ENCODE results near the gene DPYSL5. TPM values are rescaled to one million over a fixed set of nuclear protein-coding genes. Genes with fewer than 3 reads are reported as not detected.

The DPYSL5 gene
- total and polyA plus RNA-seq, 2 donors (not counting 1 experiment from before 2014, with no cell fraction given) = not detected

- intact Hi-C loops (cut with micrococcal nuclease) = no loop called here
- TF ChIP-seq, protein P1, sequence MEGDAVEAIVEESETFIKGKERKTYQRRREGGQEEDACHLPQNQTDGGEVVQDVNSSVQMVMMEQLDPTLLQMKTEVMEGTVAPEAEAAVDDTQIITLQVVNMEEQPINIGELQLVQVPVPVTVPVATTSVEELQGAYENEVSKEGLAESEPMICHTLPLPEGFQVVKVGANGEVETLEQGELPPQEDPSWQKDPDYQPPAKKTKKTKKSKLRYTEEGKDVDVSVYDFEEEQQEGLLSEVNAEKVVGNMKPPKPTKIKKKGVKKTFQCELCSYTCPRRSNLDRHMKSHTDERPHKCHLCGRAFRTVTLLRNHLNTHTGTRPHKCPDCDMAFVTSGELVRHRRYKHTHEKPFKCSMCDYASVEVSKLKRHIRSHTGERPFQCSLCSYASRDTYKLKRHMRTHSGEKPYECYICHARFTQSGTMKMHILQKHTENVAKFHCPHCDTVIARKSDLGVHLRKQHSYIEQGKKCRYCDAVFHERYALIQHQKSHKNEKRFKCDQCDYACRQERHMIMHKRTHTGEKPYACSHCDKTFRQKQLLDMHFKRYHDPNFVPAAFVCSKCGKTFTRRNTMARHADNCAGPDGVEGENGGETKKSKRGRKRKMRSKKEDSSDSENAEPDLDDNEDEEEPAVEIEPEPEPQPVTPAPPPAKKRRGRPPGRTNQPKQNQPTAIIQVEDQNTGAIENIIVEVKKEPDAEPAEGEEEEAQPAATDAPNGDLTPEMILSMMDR (IDR thresholded peaks at IDR 0.05) = no peak
- no peak for TF ChIP-seq EZH2 (IDR thresholded peaks at IDR 0.05; ENCODE audit: borderline replicate concordance, insufficient read depth, low read depth, low read length, poor library complexity, severe bottlenecking)
- Histone ChIP-seq H3K9ac (ENCODE audit: low read length) (no peak overlapping the region), H3K9me3 (ENCODE audit: control extremely low read depth in 1 of 3, control insufficient read depth in 2 of 3, insufficient read depth in 1 of 3, low read length in 2 of 3) (no peaks in the 10 kb centered on the region), H2AFZ (ENCODE audit: insufficient read depth, low read depth, low read length, poor library complexity, severe bottlenecking) (no peak overlapping the region), H4K20me1 (ENCODE audit: control insufficient read depth, insufficient read depth, low read length, poor library complexity, severe bottlenecking) (no peaks in the 10 kb centered on the region), H3K27me3 (replicated peaks in 1 of 4; ENCODE audit: control extremely low read depth in 1 of 4, control insufficient read depth in 3 of 4, insufficient read depth in 4 of 4, low read length in 3 of 4) (peaks cover 0 to 7% (median 0%) of the 10 kb centered on the region in 4 experiments), H3K4me3 (ENCODE audit: control extremely low read depth in 1 of 5, extremely low read depth in 1 of 5, insufficient read depth in 1 of 5, low read depth in 2 of 5, low read length in 4 of 5) (no peak overlapping the region), H3K79me2 (ENCODE audit: control insufficient read depth, insufficient read depth, low read length) (no peaks in the 10 kb centered on the region), H3K4me1 (ENCODE audit: control insufficient read depth in 2 of 2, insufficient read depth in 2 of 2, low read length in 2 of 2) (no peaks in the 10 kb centered on the region), H3K4me2 (replicated peaks; ENCODE audit: low read depth, low read length, poor library complexity, severe bottlenecking) (no peak overlapping the region), H3K36me3 (replicated peaks in 1 of 2; ENCODE audit: control extremely low read depth in 1 of 2, control insufficient read depth in 1 of 2, extremely low read depth in 1 of 2, insufficient read depth in 2 of 2, low read length in 1 of 2) (no peaks in the 10 kb centered on the region), H3K27ac (ENCODE audit: low read length in 2 of 2) (no peak overlapping the region)
- no peaks in the 10 kb centered on the region for H3K4me1 Mint-ChIP-seq
- CTCF ChIA-PET = interaction anchor here (0.6 to 2.0 kb wide), 2 partner anchors 9 to 350 kb away, joined by 4 to 5 read pairs; no protein-coding TSS in a partner anchor
- no peak overlapping the region for H3K27ac Mint-ChIP-seq
- 89% methylated on average over 16 of the region's 16 CpGs for WGBS (ENCODE audit: insufficient coverage)
- peaks cover 20% of the 10 kb centered on the region for H3K27me3 Mint-ChIP-seq
- no peak for DNase-seq
- no peak for ATAC-seq (ENCODE audit: low read depth)
- H3K9me3 Mint-ChIP-seq (ENCODE audit: insufficient read depth) = no peaks in the 10 kb centered on the region
- H3K4me3 Mint-ChIP-seq = no peak overlapping the region
- POLR2A ChIA-PET = no interaction called here
Observed at GRCh38 chr2:26933431-26934334, 85.8 kb downstream of the DPYSL5 start.

DNA sequence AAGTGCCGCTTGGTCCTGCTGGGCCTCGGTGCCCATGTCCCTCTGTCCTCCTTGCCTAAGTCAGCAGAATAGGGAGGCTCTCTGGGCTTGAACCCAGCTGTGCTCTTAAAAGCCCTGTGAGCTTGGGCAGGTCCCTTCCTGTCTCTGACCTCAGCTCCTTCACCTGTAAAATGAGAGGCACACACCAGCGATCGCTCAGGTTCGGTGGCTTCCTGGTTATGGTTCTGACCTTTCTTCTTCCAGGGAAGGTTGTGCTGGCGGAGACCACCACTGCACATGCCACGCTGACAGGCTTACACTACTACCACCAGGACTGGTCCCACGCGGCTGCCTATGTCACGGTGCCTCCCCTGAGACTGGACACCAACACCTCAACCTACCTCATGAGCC, 86.4 kb downstream of the DPYSL5 start:
- no peak for ATAC-seq (ENCODE audit: low read depth)
- no peak overlapping the region for H3K27ac Mint-ChIP-seq
- no peaks in the 10 kb centered on the region for H3K79me2 ChIP-seq (ENCODE audit: control insufficient read depth, insufficient read depth, low read length)
- H3K4me3 ChIP-seq (ENCODE audit: control extremely low read depth in 1 of 5, extremely low read depth in 1 of 5, insufficient read depth in 1 of 5, low read depth in 2 of 5, low read length in 4 of 5) = no peak overlapping the region
- POLR2A ChIA-PET = no interaction called here
- no peak overlapping the region for H3K27ac ChIP-seq (ENCODE audit: low read length in 2 of 2)
- no peaks in the 10 kb centered on the region for H3K36me3 ChIP-seq (replicated peaks in 1 of 2; ENCODE audit: control extremely low read depth in 1 of 2, control insufficient read depth in 1 of 2, extremely low read depth in 1 of 2, insufficient read depth in 2 of 2, low read length in 1 of 2)
- no peak overlapping the region for H2AFZ ChIP-seq (ENCODE audit: insufficient read depth, low read depth, low read length, poor library complexity, severe bottlenecking)
- 91% methylated on average over 10 of the region's 10 CpGs for WGBS (ENCODE audit: insufficient coverage)
- no peaks in the 10 kb centered on the region for H3K4me1 Mint-ChIP-seq
- TF ChIP-seq, protein P1 (IDR thresholded peaks at IDR 0.05) = no peak
- TF ChIP-seq EZH2 (IDR thresholded peaks at IDR 0.05; ENCODE audit: borderline replicate concordance, insufficient read depth, low read depth, low read length, poor library complexity, severe bottlenecking) = no peak
- no peaks in the 10 kb centered on the region for H3K9me3 Mint-ChIP-seq (ENCODE audit: insufficient read depth)
- H3K9me3 ChIP-seq (ENCODE audit: control extremely low read depth in 1 of 3, control insufficient read depth in 2 of 3, insufficient read depth in 1 of 3, low read length in 2 of 3) = no peaks in the 10 kb centered on the region
- H3K4me1 ChIP-seq (ENCODE audit: control insufficient read depth in 2 of 2, insufficient read depth in 2 of 2, low read length in 2 of 2) = no peaks in the 10 kb centered on the region
- H3K27me3 ChIP-seq (replicated peaks in 1 of 4; ENCODE audit: control extremely low read depth in 1 of 4, control insufficient read depth in 3 of 4, insufficient read depth in 4 of 4, low read length in 3 of 4) = peaks cover 0 to 7% (median 0%) of the 10 kb centered on the region in 4 experiments
- peaks cover 20% of the 10 kb centered on the region for H3K27me3 Mint-ChIP-seq
- no peaks in the 10 kb centered on the region for H4K20me1 ChIP-seq (ENCODE audit: control insufficient read depth, insufficient read depth, low read length, poor library complexity, severe bottlenecking)
- intact Hi-C loops (cut with micrococcal nuclease) = no loop called here
- no peak overlapping the region for H3K4me2 ChIP-seq (replicated peaks; ENCODE audit: low read depth, low read length, poor library complexity, severe bottlenecking)
- CTCF ChIA-PET = interaction anchor here (0.6 to 2.0 kb wide), 2 partner anchors 9 to 349 kb away, joined by 4 to 5 read pairs; no protein-coding TSS in a partner anchor
- no peak overlapping the region for H3K9ac ChIP-seq (ENCODE audit: low read length)
- no peak for DNase-seq
- no peak overlapping the region for H3K4me3 Mint-ChIP-seq

Measured in B cell (primary cell).